A673 (cell line): ENCODE results near the gene BNC2. TPM values are rescaled to one million over a fixed set of nuclear protein-coding genes. Genes with fewer than 3 reads are reported as not detected.
"Not testable (repeated sequence)": the region's sequence is repeated elsewhere in the genome, so short reads cannot be mapped to it uniquely, and the experiment has no call there.

Experiments used
- BruUV-seq: library from RNA; stranded (reverse); fragments of 400-500 nt; replicated peaks from 2 replicates; lab custom pipeline; 2021; lab: Mats Ljungman, UMichigan
- CTCF ChIA-PET: fragments of 300-600 bp; sonication (Branson Sonifier 250); formaldehyde crosslinking; loops from one replicate; lab custom pipeline; 2022; ENCODE audit warnings: antibody characterized with exemption; lab: Charles Lee
- POLR2A ChIA-PET: fragments of 300-600 bp; sonication (Branson Sonifier 250); formaldehyde crosslinking; loops from one replicate; lab custom pipeline; 2022; ENCODE audit warnings: antibody characterized with exemption; ENCODE audit not compliant: low non-redundant PET; lab: Charles Lee
- DNase-seq: peaks from one replicate; pipeline ENCODE4 v3.0.0-alpha.2; 2015; ENCODE audit warnings: low spot score
- H3K27ac ChIP-seq: fragments of 200-600 bp; sonication (generic); 2 replicates; pipeline ENCODE4 v1.5.1; 2016; ENCODE audit warnings: mixed run types, low read depth, mild to moderate bottlenecking, mixed read lengths, antibody characterized with exemption, low read length; ENCODE audit not compliant: poor library complexity, severe bottlenecking
- H3K27me3 ChIP-seq: fragments of 200-600 bp; sonication (generic); replicated peaks from 2 replicates; pipeline ENCODE4 v1.6.1; 2017; ENCODE audit warnings: mixed run types, low read depth, mild to moderate bottlenecking, mixed read lengths, antibody characterized with exemption, low read length; ENCODE audit not compliant: insufficient read depth, poor library complexity
- H3K36me3 ChIP-seq: fragments of 200-600 bp; sonication (generic); 2 replicates; pipeline ENCODE4 v1.6.1; 2016; ENCODE audit warnings: mixed run types, mild to moderate bottlenecking, mixed read lengths, antibody characterized with exemption, low read length; ENCODE audit not compliant: insufficient read depth, poor library complexity, severe bottlenecking
- H3K4me1 ChIP-seq: fragments of 200-600 bp; sonication (generic); 2 replicates; pipeline ENCODE4 v1.6.1; 2017; ENCODE audit warnings: mixed run types, mild to moderate bottlenecking, mixed read lengths, antibody characterized with exemption, low read length; ENCODE audit not compliant: insufficient read depth, poor library complexity, severe bottlenecking
- H3K4me3 ChIP-seq: fragments of 200-600 bp; sonication (generic); 2 replicates; pipeline ENCODE4 v1.5.1; 2016; ENCODE audit warnings: low read depth, mixed run types, mild to moderate bottlenecking, mixed read lengths, low read length; ENCODE audit not compliant: poor library complexity, severe bottlenecking
- H3K9me3 ChIP-seq: fragments of 200-600 bp; sonication (generic); 2 replicates; pipeline ENCODE4 v1.6.1; 2016; ENCODE audit warnings: mixed run types, low read depth, mild to moderate bottlenecking, mixed read lengths, antibody characterized with exemption, low read length; ENCODE audit not compliant: poor library complexity, severe bottlenecking
- EZH2 ChIP-seq: fragments of 200-600 bp; sonication (generic); IDR thresholded peaks from 2 replicates; pipeline ENCODE4 v1.6.1; 2017; ENCODE audit warnings: borderline replicate concordance, low read depth, mild to moderate bottlenecking, mixed read lengths, antibody characterized with exemption, low read length; ENCODE audit not compliant: poor library complexity, severe bottlenecking
- intact Hi-C: fragments of 100-400 bp; cut with micrococcal nuclease; formaldehyde crosslinking; loops from one replicate; pipeline ENCODE4 v1.10.0; 2022; ENCODE audit not compliant: unreplicated experiment
- total RNA-seq: library from RNA; stranded (reverse); gene quantifications from 2 replicates; pipeline ENCODE4 v1.2.3, GENCODE V29; 2021
- TF ChIP-seq, protein P1 (sequence below): fragments of 300-800, 200-600 bp; sonication (generic); conservative IDR thresholded peaks from 2 replicates; pipeline ENCODE4 v1.5.1; 2017; ENCODE audit warnings: low read depth, mild to moderate bottlenecking, antibody characterized with exemption, low read length, moderate library complexity, mixed read lengths

The BNC2 gene
- total RNA-seq, 1 experiment from 2014 or later: 0.45 TPM

DNA sequence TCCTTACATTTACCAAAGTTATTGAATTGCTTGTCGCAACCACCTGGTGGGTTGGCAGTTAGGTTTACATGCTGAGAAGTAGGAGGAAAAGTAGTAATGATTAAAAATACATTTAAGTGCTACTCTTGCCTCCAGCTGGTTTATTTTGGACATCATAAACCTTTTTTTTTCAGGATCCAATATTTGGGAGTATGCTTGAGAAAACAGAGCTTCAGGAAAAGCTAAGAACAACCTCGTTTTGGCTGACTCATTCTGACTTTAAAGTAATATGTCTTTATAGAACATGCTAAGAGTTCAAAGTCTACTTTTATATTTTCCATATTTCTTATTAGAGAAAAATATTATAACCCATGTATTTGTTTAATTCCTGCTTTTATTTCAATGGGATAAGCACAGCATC lies 41.7 kb upstream of the BNC2 start:
- CTCF ChIA-PET: no interaction called here
- no TSS peak for BruUV-seq
- intact Hi-C loops: no loop called here

DNA sequence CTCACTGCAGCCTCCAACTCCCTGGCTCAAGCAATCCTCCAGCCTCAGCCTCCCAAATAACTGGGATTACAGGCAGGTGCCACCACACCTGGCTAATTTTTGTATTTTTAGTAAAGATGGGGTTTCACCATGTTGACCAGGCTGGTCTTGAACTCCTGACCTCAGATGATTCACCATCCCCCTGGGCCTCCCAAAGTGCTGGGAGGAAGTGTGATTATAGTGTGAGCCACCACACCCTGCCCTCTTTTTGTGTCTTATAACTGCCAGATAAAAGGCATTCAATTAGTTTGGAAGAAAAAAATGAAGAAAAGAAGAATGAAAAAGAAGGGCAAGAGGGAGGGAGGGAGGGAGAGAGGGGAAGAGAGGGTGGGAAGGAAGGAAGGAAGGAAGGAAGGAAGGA lies 37.7 kb upstream of the BNC2 start:
- POLR2A ChIA-PET, DNase-seq, H3K36me3 ChIP-seq, BruUV-seq, intact Hi-C loops, H3K9me3 ChIP-seq, H3K27me3 ChIP-seq, H3K4me3 ChIP-seq, H3K27ac ChIP-seq, H3K4me1 ChIP-seq, CTCF ChIA-PET: not testable (repeated sequence)

More for the DNA sequence above, 41.7 kb upstream of the BNC2 start:
- DNase-seq: no peak
- H3K27ac ChIP-seq: no peak overlapping the region
- TF ChIP-seq, protein P1, sequence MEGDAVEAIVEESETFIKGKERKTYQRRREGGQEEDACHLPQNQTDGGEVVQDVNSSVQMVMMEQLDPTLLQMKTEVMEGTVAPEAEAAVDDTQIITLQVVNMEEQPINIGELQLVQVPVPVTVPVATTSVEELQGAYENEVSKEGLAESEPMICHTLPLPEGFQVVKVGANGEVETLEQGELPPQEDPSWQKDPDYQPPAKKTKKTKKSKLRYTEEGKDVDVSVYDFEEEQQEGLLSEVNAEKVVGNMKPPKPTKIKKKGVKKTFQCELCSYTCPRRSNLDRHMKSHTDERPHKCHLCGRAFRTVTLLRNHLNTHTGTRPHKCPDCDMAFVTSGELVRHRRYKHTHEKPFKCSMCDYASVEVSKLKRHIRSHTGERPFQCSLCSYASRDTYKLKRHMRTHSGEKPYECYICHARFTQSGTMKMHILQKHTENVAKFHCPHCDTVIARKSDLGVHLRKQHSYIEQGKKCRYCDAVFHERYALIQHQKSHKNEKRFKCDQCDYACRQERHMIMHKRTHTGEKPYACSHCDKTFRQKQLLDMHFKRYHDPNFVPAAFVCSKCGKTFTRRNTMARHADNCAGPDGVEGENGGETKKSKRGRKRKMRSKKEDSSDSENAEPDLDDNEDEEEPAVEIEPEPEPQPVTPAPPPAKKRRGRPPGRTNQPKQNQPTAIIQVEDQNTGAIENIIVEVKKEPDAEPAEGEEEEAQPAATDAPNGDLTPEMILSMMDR: no peak
- TF ChIP-seq EZH2: no peak
- POLR2A ChIA-PET: no interaction called here
- H3K4me3 ChIP-seq: no peak overlapping the region
- no peaks in the 10 kb centered on the region for H3K27me3 ChIP-seq
- no peaks in the 10 kb centered on the region for H3K9me3 ChIP-seq
- no peaks in the 10 kb centered on the region for H3K4me1 ChIP-seq
- H3K36me3 ChIP-seq: no peaks in the 10 kb centered on the region

DNA sequence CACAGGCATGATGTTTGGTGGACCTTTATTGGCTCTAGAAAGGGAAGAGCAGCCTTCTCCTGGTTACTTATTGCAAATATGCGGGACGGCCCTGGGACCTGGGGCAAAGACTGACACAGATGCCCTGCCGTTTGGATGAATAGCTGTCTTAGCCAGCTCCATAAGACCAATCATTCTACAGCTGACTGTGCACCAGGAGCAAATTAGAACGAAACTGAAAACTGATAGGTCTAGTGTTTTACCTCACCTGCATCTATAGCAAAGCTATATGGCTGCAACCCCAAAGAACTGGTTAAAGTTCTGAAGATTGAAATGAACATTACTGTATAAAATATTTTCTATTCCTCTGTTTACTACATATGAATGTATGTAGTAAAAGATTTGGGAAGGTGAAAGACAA lies 34.2 kb upstream of the BNC2 start:
- no peaks in the 10 kb centered on the region for H3K27me3 ChIP-seq
- H3K36me3 ChIP-seq: no peaks in the 10 kb centered on the region
- POLR2A ChIA-PET: no interaction called here
- intact Hi-C loops: no loop called here
- no peaks in the 10 kb centered on the region for H3K4me1 ChIP-seq
- no peak overlapping the region for H3K4me3 ChIP-seq
- H3K9me3 ChIP-seq: no peaks in the 10 kb centered on the region
- no TSS peak for BruUV-seq
- H3K27ac ChIP-seq: no peak overlapping the region
- DNase-seq: no peak
- CTCF ChIA-PET: interaction anchor here (0.6 kb wide), 1 partner anchor 37 kb away, joined by 4 read pairs; no protein-coding TSS in a partner anchor
- TF ChIP-seq EZH2: no peak
- TF ChIP-seq, protein P1: no peak

DNA sequence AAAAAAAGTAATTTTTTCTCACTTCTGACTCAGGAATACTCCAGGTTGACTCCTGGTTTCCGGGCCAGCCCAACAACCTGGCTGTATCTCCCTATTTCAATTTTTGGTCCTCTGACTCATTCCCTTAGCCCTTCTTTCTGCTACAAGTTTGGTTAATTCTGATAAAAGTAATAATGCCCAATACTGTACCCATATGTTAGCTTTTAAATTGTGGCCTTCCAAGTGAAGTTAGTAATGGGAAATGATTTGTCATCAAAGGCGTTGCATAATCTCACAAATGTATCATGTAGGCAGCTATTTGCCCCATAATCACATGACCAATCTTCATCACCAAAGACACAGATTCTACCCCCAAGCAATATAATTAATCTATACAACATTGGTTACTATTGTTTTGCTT lies 31.1 kb upstream of the BNC2 start:
- H3K4me3 ChIP-seq: no peak overlapping the region
- no peaks in the 10 kb centered on the region for H3K36me3 ChIP-seq
- ChIA-PET CTCF (no interaction called here), POLR2A (no interaction called here)
- no peaks in the 10 kb centered on the region for H3K9me3 ChIP-seq
- no peaks in the 10 kb centered on the region for H3K27me3 ChIP-seq
- no TSS peak for BruUV-seq
- DNase-seq: no peak
- TF ChIP-seq, protein P1: no peak
- no peak for TF ChIP-seq EZH2
- intact Hi-C loops: no loop called here
- no peaks in the 10 kb centered on the region for H3K4me1 ChIP-seq
- no peak overlapping the region for H3K27ac ChIP-seq
